ENCODE results near the gene PSMF1. TPM values are rescaled to one million over a fixed set of nuclear protein-coding genes. Genes with fewer than 3 reads are reported as not detected.

The PSMF1 gene
- total and polyA plus RNA-seq, 8 donors, result 22.0 to 297 (median 43.2) TPM

GRCh38 chr20:1081891-1082290, 36.5 kb upstream of the PSMF1 start:
- no peaks in the 10 kb centered on the region for H3K4me1 ChIP-seq
- no peak overlapping the region for H3K27ac ChIP-seq
- no peaks in the 10 kb centered on the region for H3K36me3 ChIP-seq
- H3K9me3 ChIP-seq, result peaks cover 0 to 8% (median 6%) of the 10 kb centered on the region in 4 donors
- intact Hi-C loops (cut with DNase I; ENCODE audit: low total_unique reads), result no loop called here
- TF ChIP-seq EP300 (IDR thresholded peaks at IDR 0.05) (no peak), CTCF (IDR thresholded peaks at IDR 0.05) (no peak), POLR2AphosphoS5 (IDR thresholded peaks at IDR 0.05) (no peak), POLR2A (IDR thresholded peaks at IDR 0.05) (no peak)
- no peak overlapping the region for H3K4me3 ChIP-seq
- DNase-seq, result no peak
- 87 to 94% (median 91%) methylated on average over 4 of the region's 4 CpGs for WGBS, 5 donors
- no peaks in the 10 kb centered on the region for H3K27me3 ChIP-seq

- TF ChIP-seq POLR2A (IDR thresholded peaks at IDR 0.05) (no peak), CTCF (IDR thresholded peaks at IDR 0.05) (no peak), POLR2AphosphoS5 (IDR thresholded peaks at IDR 0.05) (no peak), EP300 (IDR thresholded peaks at IDR 0.05) (no peak)
- WGBS, 5 donors, result 50 to 67% (median 67%) methylated on average over 5 of the region's 5 CpGs
- H3K9me3 ChIP-seq, result peaks cover 0 to 9% (median 6%) of the 10 kb centered on the region in 4 donors
- no peaks in the 10 kb centered on the region for H3K4me1 ChIP-seq
- H3K36me3 ChIP-seq, result no peaks in the 10 kb centered on the region
- no peak overlapping the region for H3K4me3 ChIP-seq
- DNase-seq, result no peak
- no peak overlapping the region for H3K27ac ChIP-seq
- intact Hi-C loops (cut with DNase I; ENCODE audit: low total_unique reads), result no loop called here
- no peaks in the 10 kb centered on the region for H3K27me3 ChIP-seq
Observed at GRCh38 chr20:1083431-1084080, 34.8 kb upstream of the PSMF1 start.

- TF ChIP-seq POLR2A (IDR thresholded peaks at IDR 0.05) (no peak), CTCF (IDR thresholded peaks at IDR 0.05) (no peak), EP300 (IDR thresholded peaks at IDR 0.05) (no peak), POLR2AphosphoS5 (IDR thresholded peaks at IDR 0.05) (no peak)
- no peak overlapping the region for H3K4me3 ChIP-seq
- WGBS, 5 donors, result 60 to 70% (median 65%) methylated on average over 6 of the region's 6 CpGs
- intact Hi-C loops (cut with DNase I; ENCODE audit: low total_unique reads), result no loop called here
- no peak overlapping the region for H3K27ac ChIP-seq
- peaks cover 0 to 19% (median 6%) of the 10 kb centered on the region in 4 donors for H3K9me3 ChIP-seq
- DNase-seq, result no peak
- H3K27me3 ChIP-seq, result no peaks in the 10 kb centered on the region
- no peaks in the 10 kb centered on the region for H3K36me3 ChIP-seq
- no peaks in the 10 kb centered on the region for H3K4me1 ChIP-seq
Observed at GRCh38 chr20:1085492-1086276, 32.7 kb upstream of the PSMF1 start.

GRCh38 chr20:1086277-1087213, 31.9 kb upstream of the PSMF1 start:
- Histone ChIP-seq H3K9me3 (peaks cover 0 to 19% (median 6%) of the 10 kb centered on the region in 4 donors), H3K27ac (no peak overlapping the region), H3K27me3 (no peaks in the 10 kb centered on the region), H3K4me3 (no peak overlapping the region), H3K4me1 (no peaks in the 10 kb centered on the region), H3K36me3 (no peaks in the 10 kb centered on the region)
- DNase-seq, result no peak
- intact Hi-C loops (cut with DNase I; ENCODE audit: low total_unique reads), result no loop called here
- TF ChIP-seq CTCF (IDR thresholded peaks at IDR 0.05) (no peak), EP300 (IDR thresholded peaks at IDR 0.05) (no peak), POLR2AphosphoS5 (IDR thresholded peaks at IDR 0.05) (no peak), POLR2A (IDR thresholded peaks at IDR 0.05) (no peak)
- 35 to 44% (median 41%) methylated on average over 5 of the region's 5 CpGs for WGBS, 5 donors

All from stomach (tissue), 9 donors.